Liver (tissue), 6 donors: ENCODE measurements around the gene FAAP100. TPM values are rescaled to one million over a fixed set of nuclear protein-coding genes. Genes with fewer than 3 reads are reported as not detected.

Experiments used
- EGR1 ChIP-seq, 2 donors: IDR thresholded peaks; 2 replicates each; pipeline ENCODE4 v1.6.1; 2016 to 2018; ENCODE audit warnings: antibody characterized with exemption in 2 of 2, low read depth in 2 of 2
- FOXA1 ChIP-seq: IDR thresholded peaks from 2 replicates; pipeline ENCODE4 v1.6.1; 2016; ENCODE audit warnings: antibody characterized with exemption
- JUND ChIP-seq, 2 donors: IDR thresholded peaks; 2 replicates each; pipeline ENCODE4 v1.6.1; 2016; ENCODE audit warnings: antibody characterized with exemption in 2 of 2
- polyA plus RNA-seq, 2 donors: library from polyadenylated mRNA; stranded (reverse) in 1 of 2; unstranded in 1 of 2; fragments of 200-250 nt in 1 of 2; fragments of >200 nt in 1 of 2; fragmentation: Nextera tagmentation in 1 of 2; extraction: Ambion mirVana in 1 of 2; gene quantifications; one replicate each; pipeline versions ENCODE4 v1.2.1 to v1.2.3, GENCODE V29; 2013 to 2015
- small RNA-seq: library from RNA; depleted of rRNA; stranded (forward); fragments of <200 nt; gene quantifications from one replicate; pipeline ENCODE3, GENCODE V24; 2014
- total RNA-seq, 2 donors: library from RNA; depleted of rRNA; stranded (reverse); fragments of >200 nt; gene quantifications; one replicate each; pipeline ENCODE4 v1.2.3, GENCODE V29; 2014
- donor health status: healthy.
- donor health status: healthy.
- donor health status: healthy.

FAAP100 gene
- total and polyA plus RNA-seq, 4 donors, result 8.1 to 14.7 (median 9.7) TPM

- TF ChIP-seq JUND (IDR thresholded peaks at IDR 0.05) (no peak), FOXA1 (no peak), EGR1 (IDR thresholded peaks at IDR 0.05; ENCODE audit: low read depth in 2 of 2) (no peak)
These were observed 61.9 kb downstream of the FAAP100 start (continued) for GRCh38 chr17:81489998-81490992.

Small RNAs within 50 kb of the gene (small RNA-seq; reads per million reads assigned to genes)
- gene RF00019, result not detected

Other genes starting within 250 kb of the FAAP100 start
- 1 to 10 TPM; 3.2 to 3.9 TPM for gene BAHCC1, start 156.9 kb downstream of the FAAP100 start, total RNA-seq
- 1 to 10 TPM in 1 of 2 donors, under 1 TPM in 1; 0.76 to 1.9 TPM for gene BAHCC1, start 156.9 kb downstream of the FAAP100 start, polyA plus RNA-seq
- 1,000 to 10,000 TPM; 1,434 to 1,699 TPM for gene ACTG1, start 39.6 kb downstream of the FAAP100 start, total RNA-seq
- gene ACTG1, start 39.6 kb downstream of the FAAP100 start, polyA plus RNA-seq, result 1,000 to 10,000 TPM in 1 of 2 donors, 100 to 1,000 TPM in 1; 347 to 1,129 TPM
- gene FSCN2, start 24.0 kb downstream of the FAAP100 start, total RNA-seq, result under 1 TPM; 0.09 to 0.42 TPM
- gene FSCN2, start 24.0 kb downstream of the FAAP100 start, polyA plus RNA-seq, result not detected
- 10 to 100 TPM; 65.6 to 67.4 TPM for gene NPLOC4, start 84.8 kb upstream of the FAAP100 start, total RNA-seq
- gene NPLOC4, start 84.8 kb upstream of the FAAP100 start, polyA plus RNA-seq, result 10 to 100 TPM; 23.5 to 35.7 TPM
- under 1 TPM; 0.17 to 0.84 TPM for gene TSPAN10, start 84.8 kb upstream of the FAAP100 start, total RNA-seq
- gene TSPAN10, start 84.8 kb upstream of the FAAP100 start, polyA plus RNA-seq, result under 1 TPM; 0.22 to 0.36 TPM
- gene PDE6G, start 104.2 kb upstream of the FAAP100 start, total RNA-seq, result 1 to 10 TPM in 1 of 2 donors, under 1 TPM in 1; 0.25 to 1.2 TPM
- 1 to 10 TPM; 1.3 to 1.9 TPM for gene PDE6G, start 104.2 kb upstream of the FAAP100 start, polyA plus RNA-seq
- gene OXLD1, start 114.3 kb upstream of the FAAP100 start, total RNA-seq, result 10 to 100 TPM; 11.2 to 15.2 TPM
- gene OXLD1, start 114.3 kb upstream of the FAAP100 start, polyA plus RNA-seq, result 10 to 100 TPM; 22.8 to 26.4 TPM
- 1 to 10 TPM; 4.3 to 4.8 TPM for gene CCDC137, start 114.4 kb upstream of the FAAP100 start, total RNA-seq
- 1 to 10 TPM; 5.7 to 6.9 TPM for gene CCDC137, start 114.4 kb upstream of the FAAP100 start, polyA plus RNA-seq
- 10 to 100 TPM in 1 of 2 donors, 1 to 10 TPM in 1; 9.8 to 12.9 TPM for gene ARL16, start 131.4 kb upstream of the FAAP100 start, total RNA-seq
- gene ARL16, start 131.4 kb upstream of the FAAP100 start, polyA plus RNA-seq, result 10 to 100 TPM in 1 of 2 donors, 1 to 10 TPM in 1; 7.9 to 24.3 TPM
- 10 to 100 TPM; 27.6 to 31.6 TPM for gene HGS, start 131.7 kb upstream of the FAAP100 start, total RNA-seq
- gene HGS, start 131.7 kb upstream of the FAAP100 start, polyA plus RNA-seq, result 10 to 100 TPM; 21.8 to 28.7 TPM
- gene MRPL12, start 151.0 kb upstream of the FAAP100 start, total RNA-seq, result 10 to 100 TPM in 1 of 2 donors, 1 to 10 TPM in 1; 9.1 to 15.1 TPM
- gene MRPL12, start 151.0 kb upstream of the FAAP100 start, polyA plus RNA-seq, result 100 to 1,000 TPM; 103 to 121 TPM
- gene SLC25A10, start 159.9 kb upstream of the FAAP100 start, total RNA-seq, result 10 to 100 TPM; 19.8 to 54.6 TPM
- 10 to 100 TPM; 36.7 to 51.2 TPM for gene SLC25A10, start 159.9 kb upstream of the FAAP100 start, polyA plus RNA-seq